Spinal cord (tissue), 10 donors: ENCODE data around the gene SHISA9. TPM values are rescaled to one million over a fixed set of nuclear protein-coding genes. Genes with fewer than 3 reads are reported as not detected.
"Not testable (repeated sequence)": the region's sequence is repeated elsewhere in the genome, so short reads cannot be mapped to it uniquely, and the experiment has no call there.

Experiments
- DNase-seq, 6 donors: peaks; one replicate each; pipeline versions ENCODE4 v3.0.0 to v3.0.0-alpha.2; 2013 to 2015; ENCODE audit warnings: low spot score in 6 of 6, low read depth in 4 of 6
- H3K27ac ChIP-seq: one replicate; pipeline ENCODE4 v1.5.1; 2013; ENCODE audit warnings: low read depth, low read length, control low read depth
- H3K27me3 ChIP-seq: one replicate; pipeline ENCODE4 v1.6.1; 2013; ENCODE audit warnings: low read length; ENCODE audit not compliant: control insufficient read depth, insufficient read depth
- H3K36me3 ChIP-seq: one replicate; pipeline ENCODE4 v1.6.1; 2013; ENCODE audit warnings: low read length; ENCODE audit not compliant: control insufficient read depth, insufficient read depth
- H3K4me1 ChIP-seq: one replicate; pipeline ENCODE4 v1.6.1; 2013; ENCODE audit warnings: low read length; ENCODE audit not compliant: control insufficient read depth, insufficient read depth
- H3K4me3 ChIP-seq: one replicate; pipeline ENCODE4 v1.5.1; 2013; ENCODE audit warnings: low read depth, low read length, control low read depth
- H3K9me3 ChIP-seq: one replicate; pipeline ENCODE4 v1.6.1; 2013; ENCODE audit warnings: low read length; ENCODE audit not compliant: control insufficient read depth, insufficient read depth
- whole genome bisulfite sequencing: methylation state at CpG from one replicate; pipeline ENCODE4 v1.1.5; 2013; ENCODE audit warnings: missing lambda C conversion rate; ENCODE audit not compliant: insufficient coverage; 5-methylcytosine and 5-hydroxymethylcytosine counted together
- polyA plus RNA-seq, 2 donors: library from polyadenylated mRNA; unstranded; fragments of 120-200 nt; gene quantifications; one replicate each; pipeline ENCODE4 v1.2.1, GENCODE V29; 2013; ENCODE audit not compliant: insufficient read length in 2 of 2
- total RNA-seq, 2 donors: library from RNA; depleted of rRNA in 1 of 2; stranded (reverse); fragments of 120-200 nt in 1 of 2; fragments of >200 nt in 1 of 2; gene quantifications; one replicate each; pipeline versions ENCODE4 v1.2.3 to v1.2.4, GENCODE V29; 2013 to 2014
- donor health status: healthy.

The SHISA9 gene
- total and polyA plus RNA-seq, 4 donors, result 6.2 to 23.3 (median 14.7) TPM

GRCh38 chr16:12906271-12906670 lies 4.9 kb downstream of the SHISA9 start:
- peak in 2 of 6 donors; percentile 40 to 48 for DNase-seq
- Histone ChIP-seq H3K36me3 (peaks cover 4% of the 10 kb centered on the region), H3K27ac (no peak overlapping the region), H3K27me3 (peaks cover 22% of the 10 kb centered on the region), H3K4me3 (no peak overlapping the region), H3K9me3 (no peaks in the 10 kb centered on the region), H3K4me1 (peaks cover 24% of the 10 kb centered on the region)
- no CpG with 5 or more reads among the region's 5 CpGs for WGBS

GRCh38 chr16:12906765-12907516 lies 5.5 kb downstream of the SHISA9 start:
- H3K9me3 ChIP-seq, result no peaks in the 10 kb centered on the region
- H3K4me3 ChIP-seq, result no peak overlapping the region
- peaks cover 4% of the 10 kb centered on the region for H3K36me3 ChIP-seq
- WGBS, result 92% methylated on average over 4 of the region's 5 CpGs
- H3K4me1 ChIP-seq, result peaks cover 24% of the 10 kb centered on the region
- peaks cover 22% of the 10 kb centered on the region for H3K27me3 ChIP-seq
- no peak for DNase-seq
- H3K27ac ChIP-seq, result no peak overlapping the region

- no peak for DNase-seq
- peaks cover 4% of the 10 kb centered on the region for H3K36me3 ChIP-seq
- H3K4me1 ChIP-seq, result peaks cover 18% of the 10 kb centered on the region
- no peaks in the 10 kb centered on the region for H3K9me3 ChIP-seq
- WGBS, result 40% methylated on average over 3 of the region's 5 CpGs
- peaks cover 16% of the 10 kb centered on the region for H3K27me3 ChIP-seq
- H3K27ac ChIP-seq, result no peak overlapping the region
- H3K4me3 ChIP-seq, result no peak overlapping the region
These were observed 6.4 kb downstream of the SHISA9 start for GRCh38 chr16:12907670-12908233.

- DNase-seq, result no peak
- H3K4me3 ChIP-seq, result no peak overlapping the region
- H3K27ac ChIP-seq, result no peak overlapping the region
- H3K9me3 ChIP-seq, result no peaks in the 10 kb centered on the region
- no CpG with 5 or more reads among the region's 5 CpGs for WGBS
- no peaks in the 10 kb centered on the region for H3K4me1 ChIP-seq
- no peaks in the 10 kb centered on the region for H3K27me3 ChIP-seq
- H3K36me3 ChIP-seq, result no peaks in the 10 kb centered on the region
These were observed 15.8 kb downstream of the SHISA9 start for GRCh38 chr16:12917246-12917645.

- no peaks in the 10 kb centered on the region for H3K4me1 ChIP-seq
- H3K9me3 ChIP-seq, result no peaks in the 10 kb centered on the region
- H3K36me3 ChIP-seq, result no peaks in the 10 kb centered on the region
- H3K27me3 ChIP-seq, result no peaks in the 10 kb centered on the region
- 33% methylated on average over 1 of the region's 1 CpG for WGBS
- DNase-seq, result no peak
- H3K4me3 ChIP-seq, result no peak overlapping the region
- H3K27ac ChIP-seq, result no peak overlapping the region
These were observed 16.3 kb downstream of the SHISA9 start for GRCh38 chr16:12917653-12918052.

- Histone ChIP-seq H3K9me3 (no peaks in the 10 kb centered on the region), H3K4me1 (no peaks in the 10 kb centered on the region), H3K4me3 (no peak overlapping the region), H3K27me3 (no peaks in the 10 kb centered on the region), H3K27ac (no peak overlapping the region), H3K36me3 (no peaks in the 10 kb centered on the region)
- WGBS, result no CpG with 5 or more reads among the region's 4 CpGs
- DNase-seq, result no peak
These were observed 19.3 kb downstream of the SHISA9 start for GRCh38 chr16:12920739-12921138.

GRCh38 chr16:12923640-12924039 lies 22.2 kb downstream of the SHISA9 start:
- not testable (repeated sequence) for H3K36me3 ChIP-seq, H3K9me3 ChIP-seq, H3K4me3 ChIP-seq, H3K4me1 ChIP-seq, DNase-seq, H3K27me3 ChIP-seq, H3K27ac ChIP-seq
- no CpG with 5 or more reads among the region's 6 CpGs for WGBS

GRCh38 chr16:12925026-12925800 lies 23.8 kb downstream of the SHISA9 start:
- Histone ChIP-seq H3K27ac (no peak overlapping the region), H3K36me3 (no peaks in the 10 kb centered on the region), H3K27me3 (no peaks in the 10 kb centered on the region), H3K9me3 (no peaks in the 10 kb centered on the region), H3K4me3 (no peak overlapping the region), H3K4me1 (no peaks in the 10 kb centered on the region)
- DNase-seq, result peak in 2 of 6 donors; percentile 48 to 83
- whole genome bisulfite sequencing, result 83% methylated on average over 2 of the region's 7 CpGs

GRCh38 chr16:12927591-12927990 lies 26.2 kb downstream of the SHISA9 start:
- no peak for DNase-seq
- no peak overlapping the region for H3K27ac ChIP-seq
- no peaks in the 10 kb centered on the region for H3K36me3 ChIP-seq
- no peaks in the 10 kb centered on the region for H3K9me3 ChIP-seq
- no peaks in the 10 kb centered on the region for H3K27me3 ChIP-seq
- no peaks in the 10 kb centered on the region for H3K4me1 ChIP-seq
- 80% methylated on average over 1 of the region's 3 CpGs for WGBS
- H3K4me3 ChIP-seq, result no peak overlapping the region
